WI38 (cell line): Measurements from ENCODE around the gene LMAN2L.

ENCODE experiments used
- H3K4me3 ChIP-seq: 2 replicates; pipeline ENCODE4 v1.5.1; 2011; ENCODE audit warnings: low read depth, mild to moderate bottlenecking, control low read depth, low read length
- CTCF ChIP-seq: IDR thresholded peaks from 2 replicates; pipeline ENCODE4 v1.5.1; 2012; ENCODE audit warnings: low read depth, mild to moderate bottlenecking, control low read depth, low read length

LMAN2L gene

GRCh38 chr2:96759548-96759947 is 19.7 kb upstream of the LMAN2L start:
- no peak overlapping the region for H3K4me3 ChIP-seq
- TF ChIP-seq CTCF, result no peak

GRCh38 chr2:96758987-96759386 is 19.1 kb upstream of the LMAN2L start:
- no peak for TF ChIP-seq CTCF

DNA sequence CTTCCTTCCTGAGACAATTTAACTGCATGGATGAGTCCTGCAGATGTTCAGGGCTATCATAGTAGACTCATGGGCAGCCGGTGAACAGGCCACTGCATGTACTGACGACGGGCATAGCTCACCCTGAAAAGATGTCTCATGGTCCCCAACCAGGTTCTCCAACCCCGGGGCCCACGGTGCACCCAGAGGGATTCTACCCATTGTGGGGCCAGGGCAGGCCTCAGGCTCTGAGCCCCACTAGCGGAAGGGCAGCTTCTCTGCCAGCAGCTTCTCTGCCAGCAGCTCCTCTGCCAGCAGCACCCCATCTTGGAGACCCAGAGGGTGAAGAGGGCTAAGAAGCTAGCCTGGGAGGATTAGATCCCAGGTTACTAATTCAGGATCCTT is 17.6 kb upstream of the LMAN2L start:
- no peak for TF ChIP-seq CTCF
- no peak overlapping the region for H3K4me3 ChIP-seq

More at GRCh38 chr2:96758987-96759386, 19.1 kb upstream of the LMAN2L start:
- H3K4me3 ChIP-seq, result no peak overlapping the region

- no peak for TF ChIP-seq CTCF
- no peak overlapping the region for H3K4me3 ChIP-seq
Observed at GRCh38 chr2:96756788-96757476, 17.1 kb upstream of the LMAN2L start.

DNA sequence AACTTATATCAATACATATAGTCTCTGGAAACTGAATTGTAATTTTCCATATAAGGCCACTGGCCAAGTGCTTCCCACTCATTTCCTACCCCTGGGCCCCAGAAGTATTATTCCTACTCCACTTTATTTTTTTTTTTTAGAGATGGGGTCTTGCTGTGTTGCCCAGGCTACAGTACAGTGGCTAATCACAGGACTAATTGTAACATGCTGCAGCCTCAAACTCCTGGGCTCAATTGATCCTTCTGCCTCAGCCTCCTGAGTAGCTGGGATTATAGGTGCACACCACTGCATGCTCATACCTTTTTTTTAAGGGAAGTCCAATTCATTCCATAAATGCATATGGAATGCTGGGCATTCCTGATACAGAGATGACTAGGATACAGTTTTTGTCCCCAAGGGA is 14.5 kb upstream of the LMAN2L start:
- no peak for TF ChIP-seq CTCF
- no peak overlapping the region for H3K4me3 ChIP-seq

DNA sequence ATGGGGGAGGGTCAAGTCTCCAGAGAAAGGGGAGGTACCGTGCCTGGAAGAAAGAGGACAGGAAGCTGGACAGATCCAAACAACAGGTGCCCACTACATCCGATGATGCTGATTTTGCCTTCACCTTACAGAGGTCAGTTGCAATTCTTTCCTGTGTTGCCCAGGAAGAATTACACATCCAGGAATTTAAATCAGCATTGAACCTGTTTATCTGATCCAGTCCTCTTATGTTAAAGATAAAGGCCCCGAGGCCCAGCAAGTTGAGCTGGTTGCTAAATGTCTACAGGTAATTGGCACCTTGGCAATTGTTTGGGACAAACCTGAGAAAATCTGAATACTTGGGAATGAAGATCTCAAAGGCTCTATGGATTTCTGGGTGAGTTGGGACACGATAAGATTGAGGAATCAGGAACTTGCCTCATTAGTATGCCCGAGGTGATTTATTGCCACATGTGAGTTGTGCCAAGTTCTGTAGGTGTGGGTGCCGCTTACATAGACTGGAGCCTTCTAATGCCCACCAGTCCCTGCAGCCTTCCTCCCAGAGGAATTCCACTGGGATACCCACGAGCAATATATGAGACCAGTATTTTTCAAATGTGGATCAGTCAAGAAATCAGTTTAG is 13.9 kb upstream of the LMAN2L start:
- TF ChIP-seq CTCF, result no peak
- no peak overlapping the region for H3K4me3 ChIP-seq

- TF ChIP-seq CTCF, result no peak
- H3K4me3 ChIP-seq, result no peak overlapping the region
Observed at GRCh38 chr2:96751800-96752199, 11.9 kb upstream of the LMAN2L start.
